CD14-positive monocyte (primary cell): ENCODE data around the gene AHSA1. TPM values are rescaled to one million over a fixed set of nuclear protein-coding genes. Genes with fewer than 3 reads are reported as not detected.

Experiments used
- DNase-seq, 3 donors: peaks; one replicate each; pipeline ENCODE4 v3.0.0-alpha.2; 2011 to 2022
- H2AFZ ChIP-seq: 2 replicates; pipeline ENCODE4 v1.6.0; 2012; ENCODE audit warnings: mild to moderate bottlenecking, low read depth, low read length, inconsistent platforms; ENCODE audit not compliant: insufficient read depth, poor library complexity, severe bottlenecking
- H3K27ac ChIP-seq, 2 donors: 1 replicate in 1 of 2; 2 replicates in 1 of 2; pipeline ENCODE4 v1.5.1; 2012 to 2013; ENCODE audit warnings: low read length in 2 of 2, control low read depth in 1 of 2, inconsistent platforms in 1 of 2, low read depth in 1 of 2, mild to moderate bottlenecking in 1 of 2
- H3K27me3 ChIP-seq, 2 donors: one replicate each; pipeline versions ENCODE4 v1.6.0 to v1.6.1; 2011 to 2013; ENCODE audit warnings: low read length in 2 of 2; ENCODE audit not compliant: control insufficient read depth in 2 of 2, insufficient read depth in 2 of 2
- H3K36me3 ChIP-seq, 2 donors: replicated peaks in 1 of 2; 1 replicate in 1 of 2; 2 replicates in 1 of 2; pipeline versions ENCODE4 v1.5.1 to v1.6.1; 2012 to 2013; ENCODE audit warnings: low read length in 2 of 2, control low read depth in 1 of 2, inconsistent platforms in 1 of 2, mild to moderate bottlenecking in 1 of 2; ENCODE audit not compliant: insufficient read depth in 2 of 2, control insufficient read depth in 1 of 2
- H3K4me1 ChIP-seq, 2 donors: 1 replicate in 1 of 2; 2 replicates in 1 of 2; pipeline versions ENCODE4 v1.5.1 to v1.6.1; 2012 to 2013; ENCODE audit warnings: low read length in 2 of 2, control low read depth in 1 of 2, inconsistent platforms in 1 of 2, mild to moderate bottlenecking in 1 of 2, moderate library complexity in 1 of 2; ENCODE audit not compliant: insufficient read depth in 2 of 2, control insufficient read depth in 1 of 2
- H3K4me2 ChIP-seq: replicated peaks from 2 replicates; pipeline ENCODE3; 2012; ENCODE audit warnings: low read length, moderate library complexity, mild to moderate bottlenecking; ENCODE audit not compliant: poor library complexity, severe bottlenecking; ENCODE audit errors: extremely low read depth
- H3K4me3 ChIP-seq, 3 experiments: fragments of 200-600 bp in 1 of 3; sonication (generic) in 1 of 3; replicated peaks in 1 of 3; 1 replicate in 2 of 3; 2 replicates in 1 of 3; pipeline ENCODE4 v1.5.1; 2011 to 2013; ENCODE audit warnings: low read length in 3 of 3, mild to moderate bottlenecking in 3 of 3, control low read depth in 2 of 3, low read depth in 2 of 3, inconsistent platforms in 1 of 3, moderate library complexity in 1 of 3
- H3K79me2 ChIP-seq: 2 replicates; pipeline ENCODE4 v1.6.0; 2012; ENCODE audit warnings: mild to moderate bottlenecking, control low read depth, inconsistent platforms, low read length, moderate library complexity; ENCODE audit not compliant: insufficient read depth
- H3K9ac ChIP-seq: 2 replicates; pipeline ENCODE4 v1.6.0; 2017; ENCODE audit warnings: low read length, mild to moderate bottlenecking; ENCODE audit not compliant: insufficient read depth, poor library complexity, severe bottlenecking
- H3K9me3 ChIP-seq, 2 donors: replicated peaks in 1 of 2; 1 replicate in 1 of 2; 2 replicates in 1 of 2; pipeline versions ENCODE4 v1.5.1 to v1.6.1; 2012 to 2013; ENCODE audit warnings: low read length in 2 of 2, control low read depth in 1 of 2; ENCODE audit not compliant: control insufficient read depth in 1 of 2, insufficient read depth in 1 of 2
- H4K20me1 ChIP-seq: 2 replicates; pipeline ENCODE4 v1.6.0; 2012; ENCODE audit warnings: mild to moderate bottlenecking, low read length, control low read depth, moderate library complexity; ENCODE audit not compliant: insufficient read depth
- H3K27ac Mint-ChIP-seq, 7 donors: one replicate each; pipeline ENCODE4 v1.8.0; 2020; ENCODE audit warnings: mild to moderate bottlenecking in 7 of 7, mixed read lengths in 7 of 7, moderate library complexity in 6 of 7, inconsistent platforms in 2 of 7
- H3K27me3 Mint-ChIP-seq, 3 donors: one replicate each; pipeline ENCODE4 v1.8.0; 2021 to 2022; ENCODE audit warnings: low read depth in 3 of 3, mild to moderate bottlenecking in 3 of 3, mixed read lengths in 3 of 3, moderate library complexity in 3 of 3, inconsistent platforms in 1 of 3
- H3K36me3 Mint-ChIP-seq, 2 donors: one replicate each; pipeline ENCODE4 v1.8.0; 2020; ENCODE audit warnings: mixed read lengths in 2 of 2, inconsistent platforms in 1 of 2, mild to moderate bottlenecking in 1 of 2
- H3K4me1 Mint-ChIP-seq: one replicate; pipeline ENCODE4 v1.8.0; 2020; ENCODE audit warnings: mild to moderate bottlenecking, mixed read lengths
- H3K4me3 Mint-ChIP-seq, 2 donors: one replicate each; pipeline ENCODE4 v1.8.0; 2020; ENCODE audit warnings: mild to moderate bottlenecking in 2 of 2, mixed read lengths in 2 of 2, moderate library complexity in 1 of 2
- H3K9me3 Mint-ChIP-seq, 7 donors: one replicate each; pipeline ENCODE4 v1.8.0; 2020 to 2022; ENCODE audit warnings: mixed read lengths in 7 of 7, mild to moderate bottlenecking in 6 of 7, moderate library complexity in 6 of 7, inconsistent platforms in 2 of 7
- WGBS: methylation state at CpG from one replicate; pipeline ENCODE4 v1.1.5; 2013; ENCODE audit warnings: missing lambda C conversion rate; ENCODE audit not compliant: insufficient coverage; 5-methylcytosine and 5-hydroxymethylcytosine counted together
- intact Hi-C, 2 donors: fragments of 100-400 bp; cut with micrococcal nuclease; formaldehyde crosslinking; loops; one replicate each; pipeline versions ENCODE4 v1.15.0 to v1.15.1; 2023
- polyA plus RNA-seq, 3 donors: library from polyadenylated mRNA; depleted of rRNA in 1 of 3; unstranded in 2 of 3; stranded (reverse) in 1 of 3; fragments of 300-500 nt in 2 of 3; fragments of >200 nt in 1 of 3; fragmentation: Illumina TruSeq in 2 of 3; gene quantifications; 1 replicate in 2 of 3; 2 replicates in 1 of 3; pipeline ENCODE4 v1.2.3, GENCODE V29; 2012 to 2021
- TF ChIP-seq, protein P1 (sequence below): fragments of 200-600 bp; IDR thresholded peaks from one replicate; pipeline ENCODE4 v1.8.0; 2022; ENCODE audit warnings: antibody characterized with exemption, mild to moderate bottlenecking

AHSA1 gene
- polyA plus RNA-seq, 3 donors: 59.5 to 72.5 (median 71.5) TPM

DNA sequence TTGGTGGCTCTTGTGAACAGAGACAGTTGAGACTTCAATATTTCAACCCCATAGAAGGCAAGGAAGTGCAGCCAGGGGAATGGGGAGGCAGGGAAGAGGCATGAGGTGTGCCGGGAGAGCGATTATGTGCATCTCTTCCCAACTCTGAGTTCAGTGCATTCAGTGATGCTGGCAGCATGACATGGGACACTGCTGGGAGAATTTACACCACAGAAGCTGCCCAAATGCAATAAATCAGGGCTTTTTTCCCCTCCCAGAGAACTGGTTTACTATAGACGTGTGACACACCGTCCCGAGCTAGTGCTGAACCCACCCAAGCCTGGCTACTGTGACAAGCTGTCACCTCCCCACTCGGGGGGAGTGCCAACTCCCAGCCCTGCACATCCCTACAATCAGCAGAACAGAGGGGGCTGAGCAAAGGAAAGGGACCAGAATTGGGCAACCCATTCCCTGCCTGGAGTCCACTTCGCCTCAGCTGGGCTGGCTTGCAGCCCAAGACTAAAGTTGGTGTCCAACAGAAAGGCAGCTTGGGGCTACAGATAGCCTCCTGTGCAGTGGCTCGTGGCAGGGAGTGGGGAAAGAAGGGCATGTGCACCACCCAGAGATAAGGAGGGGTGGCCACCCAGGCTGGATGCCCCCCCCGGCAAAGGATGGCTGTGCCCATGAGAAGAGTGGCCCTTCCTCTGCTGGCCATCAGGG lies 16.7 kb downstream of the AHSA1 start:
- Histone ChIP-seq H4K20me1 (no peaks in the 10 kb centered on the region), H3K4me1 (peaks cover 0 to 3% of the 10 kb centered on the region in 2 donors), H3K79me2 (no peaks in the 10 kb centered on the region), H3K36me3 (peaks cover 0 to 6% of the 10 kb centered on the region in 2 donors), H3K9ac (no peak overlapping the region), H3K4me2 (no peak overlapping the region), H3K27ac (no peak overlapping the region), H3K4me3 (no peak overlapping the region), H2AFZ (no peak overlapping the region), H3K9me3 (no peaks in the 10 kb centered on the region), H3K27me3 (no peaks in the 10 kb centered on the region)
- 80% methylated on average over 4 of the region's 9 CpGs for WGBS
- intact Hi-C loops: no loop called here
- Mint-ChIP-seq H3K4me3 (no peak overlapping the region), H3K9me3 (no peaks in the 10 kb centered on the region), H3K4me1 (peaks cover 2% of the 10 kb centered on the region), H3K27ac (no peak overlapping the region), H3K36me3 (peaks cover 1 to 2% of the 10 kb centered on the region in 2 donors), H3K27me3 (peaks cover 2 to 3% (median 3%) of the 10 kb centered on the region in 3 donors)
- DNase-seq: no peak
- TF ChIP-seq, protein P1, sequence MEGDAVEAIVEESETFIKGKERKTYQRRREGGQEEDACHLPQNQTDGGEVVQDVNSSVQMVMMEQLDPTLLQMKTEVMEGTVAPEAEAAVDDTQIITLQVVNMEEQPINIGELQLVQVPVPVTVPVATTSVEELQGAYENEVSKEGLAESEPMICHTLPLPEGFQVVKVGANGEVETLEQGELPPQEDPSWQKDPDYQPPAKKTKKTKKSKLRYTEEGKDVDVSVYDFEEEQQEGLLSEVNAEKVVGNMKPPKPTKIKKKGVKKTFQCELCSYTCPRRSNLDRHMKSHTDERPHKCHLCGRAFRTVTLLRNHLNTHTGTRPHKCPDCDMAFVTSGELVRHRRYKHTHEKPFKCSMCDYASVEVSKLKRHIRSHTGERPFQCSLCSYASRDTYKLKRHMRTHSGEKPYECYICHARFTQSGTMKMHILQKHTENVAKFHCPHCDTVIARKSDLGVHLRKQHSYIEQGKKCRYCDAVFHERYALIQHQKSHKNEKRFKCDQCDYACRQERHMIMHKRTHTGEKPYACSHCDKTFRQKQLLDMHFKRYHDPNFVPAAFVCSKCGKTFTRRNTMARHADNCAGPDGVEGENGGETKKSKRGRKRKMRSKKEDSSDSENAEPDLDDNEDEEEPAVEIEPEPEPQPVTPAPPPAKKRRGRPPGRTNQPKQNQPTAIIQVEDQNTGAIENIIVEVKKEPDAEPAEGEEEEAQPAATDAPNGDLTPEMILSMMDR: no peak

DNA sequence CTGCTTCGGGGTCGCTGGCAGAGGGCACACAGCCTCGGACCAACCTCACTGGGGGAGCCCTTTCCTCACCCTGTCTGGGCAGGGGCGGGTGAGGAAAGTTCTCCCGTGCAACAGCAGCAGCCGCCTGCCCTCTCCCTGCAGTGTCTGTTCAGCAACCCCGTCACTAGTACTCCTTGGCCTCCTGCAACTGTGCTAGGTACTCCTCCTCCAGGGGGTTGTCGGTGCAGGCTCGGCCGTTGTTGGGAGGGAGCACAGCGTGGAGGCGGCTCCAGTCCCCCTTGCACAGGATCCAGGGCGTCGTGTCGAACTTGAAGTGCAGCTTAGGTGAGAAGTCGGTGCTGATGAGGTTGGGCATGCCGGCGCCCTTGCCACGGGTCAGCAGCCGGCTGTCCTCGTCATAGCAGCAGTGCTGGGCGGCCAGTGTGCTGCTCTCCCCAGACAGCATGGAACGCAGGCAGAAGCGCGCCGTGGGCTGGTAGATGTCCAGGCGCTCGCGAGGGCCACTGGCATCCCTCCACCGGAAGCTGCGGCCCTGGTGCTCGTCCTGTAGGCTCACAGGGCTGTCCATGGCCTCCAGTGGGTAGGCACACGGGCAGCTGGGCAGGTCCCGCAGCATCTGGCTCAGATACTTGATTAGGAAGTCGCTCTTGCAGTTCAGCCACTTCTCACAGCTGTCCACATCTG lies 17.7 kb downstream of the AHSA1 start:
- Mint-ChIP-seq H3K36me3 (no peaks in the 10 kb centered on the region), H3K27me3 (peaks cover 2 to 3% (median 3%) of the 10 kb centered on the region in 3 donors), H3K4me3 (no peak overlapping the region), H3K4me1 (peaks cover 2% of the 10 kb centered on the region), H3K27ac (no peak overlapping the region), H3K9me3 (peaks cover 0 to 1% (median 0%) of the 10 kb centered on the region in 7 donors)
- Histone ChIP-seq H3K4me1 (peaks cover 0 to 3% of the 10 kb centered on the region in 2 donors), H4K20me1 (no peaks in the 10 kb centered on the region), H3K4me2 (no peak overlapping the region), H3K27ac (no peak overlapping the region), H3K9me3 (no peaks in the 10 kb centered on the region), H3K36me3 (no peaks in the 10 kb centered on the region), H3K9ac (no peak overlapping the region), H2AFZ (no peak overlapping the region), H3K4me3 (no peak overlapping the region), H3K79me2 (no peaks in the 10 kb centered on the region), H3K27me3 (no peaks in the 10 kb centered on the region)
- TF ChIP-seq, protein P1: no peak
- WGBS: 93% methylated on average over 26 of the region's 35 CpGs
- intact Hi-C loops: no loop called here
- no peak for DNase-seq
